Effector memory CD4-positive, alpha-beta T cell (primary cell): Measurements from ENCODE around the gene PDLIM7.
"Not testable (repeated sequence)": the region's sequence is repeated elsewhere in the genome, so short reads cannot be mapped to it uniquely, and the experiment has no call there.

Experiments used
- DNase-seq, 3 donors: peaks; one replicate each; pipeline ENCODE4 v3.0.0-alpha.2; 2020
- H3K27ac ChIP-seq: 2 replicates; pipeline ENCODE4 v1.7.0; 2013; ENCODE audit warnings: mild to moderate bottlenecking, low read length, moderate library complexity; ENCODE audit not compliant: insufficient read depth, poor library complexity, severe bottlenecking
- H3K27me3 ChIP-seq: replicated peaks from 2 replicates; pipeline ENCODE4 v1.7.0; 2013; ENCODE audit warnings: mild to moderate bottlenecking, low read length; ENCODE audit not compliant: insufficient read depth, control insufficient read depth, poor library complexity, severe bottlenecking
- H3K36me3 ChIP-seq: 2 replicates; pipeline ENCODE4 v1.7.0; 2013; ENCODE audit warnings: mild to moderate bottlenecking, low read length, moderate library complexity; ENCODE audit not compliant: control insufficient read depth, insufficient read depth
- H3K4me1 ChIP-seq: 2 replicates; pipeline ENCODE4 v1.7.0; 2013; ENCODE audit warnings: low read length, mild to moderate bottlenecking; ENCODE audit not compliant: control insufficient read depth, insufficient read depth, poor library complexity, severe bottlenecking
- H3K4me3 ChIP-seq: 2 replicates; pipeline ENCODE4 v1.7.0; 2013; ENCODE audit warnings: low read length, low read depth, mild to moderate bottlenecking; ENCODE audit not compliant: insufficient read depth, poor library complexity, severe bottlenecking
- H3K9me3 ChIP-seq: 2 replicates; pipeline ENCODE4 v1.7.0; 2013; ENCODE audit warnings: mild to moderate bottlenecking, low read length, moderate library complexity; ENCODE audit not compliant: control insufficient read depth

PDLIM7 gene

GRCh38 chr5:177535125-177535524 lies 37.7 kb upstream of the PDLIM7 start:
- Histone ChIP-seq H3K36me3 (peaks cover 65% of the 10 kb centered on the region), H3K27ac (no peak overlapping the region)
- no peak for DNase-seq

GRCh38 chr5:177534433-177534832 lies 37.0 kb upstream of the PDLIM7 start:
- H3K9me3 ChIP-seq, H3K4me1 ChIP-seq, DNase-seq, H3K27me3 ChIP-seq, H3K27ac ChIP-seq, H3K4me3 ChIP-seq: not testable (repeated sequence)
- peaks cover 66% of the 10 kb centered on the region for H3K36me3 ChIP-seq

More at GRCh38 chr5:177535125-177535524, 37.7 kb upstream of the PDLIM7 start:
- no peaks in the 10 kb centered on the region for H3K9me3 ChIP-seq
- H3K4me3 ChIP-seq = no peak overlapping the region
- no peaks in the 10 kb centered on the region for H3K4me1 ChIP-seq
- no peaks in the 10 kb centered on the region for H3K27me3 ChIP-seq

- no peak for DNase-seq
- Histone ChIP-seq H3K27me3 (no peaks in the 10 kb centered on the region), H3K36me3 (peaks cover 56% of the 10 kb centered on the region), H3K9me3 (no peaks in the 10 kb centered on the region), H3K4me3 (no peak overlapping the region), H3K4me1 (no peaks in the 10 kb centered on the region), H3K27ac (no peak overlapping the region)
These were observed 34.0 kb upstream of the PDLIM7 start for GRCh38 chr5:177531209-177531940.

DNA sequence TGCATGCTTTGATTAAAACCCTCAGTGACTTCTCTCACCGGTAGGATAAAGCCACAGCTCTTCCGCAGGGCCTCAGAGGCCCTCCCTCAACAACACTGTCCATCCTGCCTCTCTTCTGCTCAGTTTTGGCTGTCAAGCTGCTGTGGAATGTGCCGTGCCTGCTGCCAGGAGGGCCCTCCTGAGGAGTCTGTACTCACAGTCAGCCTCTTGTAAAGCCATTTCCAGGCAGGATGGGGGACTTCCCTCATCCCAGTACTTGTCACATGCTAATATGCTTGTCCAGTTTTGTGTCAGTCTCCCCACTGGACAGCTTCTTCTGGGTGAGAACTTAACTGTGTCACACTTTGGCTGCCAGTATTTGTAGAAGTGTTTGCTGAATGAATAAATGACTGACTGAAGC lies 33.2 kb upstream of the PDLIM7 start:
- H3K4me3 ChIP-seq = no peak overlapping the region
- H3K27me3 ChIP-seq = no peaks in the 10 kb centered on the region
- H3K4me1 ChIP-seq = no peaks in the 10 kb centered on the region
- H3K36me3 ChIP-seq = peaks cover 52% of the 10 kb centered on the region
- no peak for DNase-seq
- H3K27ac ChIP-seq = no peak overlapping the region
- no peaks in the 10 kb centered on the region for H3K9me3 ChIP-seq

DNA sequence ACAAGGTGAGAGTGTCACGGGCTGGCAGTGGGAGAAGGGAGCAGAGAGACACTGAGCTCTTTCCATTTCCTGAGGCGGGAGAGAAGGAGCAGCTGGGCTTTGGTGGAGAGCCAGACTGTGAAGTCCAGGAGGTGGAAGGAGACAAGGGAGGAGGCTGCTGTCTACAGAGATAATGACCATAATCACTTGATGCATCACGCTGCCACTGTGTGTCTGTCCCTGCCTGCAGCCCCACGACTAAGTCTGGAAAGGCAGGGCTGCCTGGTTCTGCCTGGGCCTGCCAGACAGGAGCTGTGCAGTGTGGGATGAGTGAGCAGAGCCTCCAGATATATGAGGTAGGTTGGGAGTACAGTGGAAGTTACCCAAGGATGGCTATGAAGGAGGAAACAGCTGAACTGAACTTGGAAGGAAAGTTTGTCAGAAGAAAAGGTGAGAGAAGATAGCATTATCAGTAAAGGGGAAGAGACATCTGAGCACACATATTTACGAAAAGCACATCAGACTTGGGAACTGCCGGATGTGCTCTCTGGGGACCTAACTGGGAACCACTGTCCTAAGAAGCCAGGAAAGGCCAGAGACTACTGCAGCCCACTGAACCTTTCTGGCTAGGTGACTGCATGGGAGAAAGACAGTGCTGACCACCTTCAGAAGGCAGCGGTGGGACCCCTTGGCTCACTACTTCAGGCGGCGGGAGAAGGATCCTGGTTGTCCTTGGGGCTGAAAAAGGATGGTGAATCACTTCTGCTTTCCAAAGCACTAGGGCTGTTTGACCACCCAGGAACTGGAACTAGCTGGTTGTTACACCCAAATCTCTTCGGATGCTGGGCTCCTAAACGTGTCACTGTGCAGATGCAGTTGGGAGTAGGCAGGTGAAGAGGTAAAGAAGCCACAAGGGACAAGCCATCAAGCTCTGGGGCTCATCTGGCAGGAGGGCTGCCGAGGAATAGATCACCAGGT lies 32.1 kb upstream of the PDLIM7 start:
- Histone ChIP-seq H3K4me3 (no peak overlapping the region), H3K27ac (no peak overlapping the region), H3K27me3 (no peaks in the 10 kb centered on the region), H3K4me1 (no peaks in the 10 kb centered on the region), H3K9me3 (no peaks in the 10 kb centered on the region), H3K36me3 (peaks cover 52% of the 10 kb centered on the region)
- DNase-seq = no peak

GRCh38 chr5:177528631-177529030 lies 31.2 kb upstream of the PDLIM7 start:
- H3K36me3 ChIP-seq = peaks cover 58% of the 10 kb centered on the region
- no peak for DNase-seq
- H3K4me1 ChIP-seq = no peaks in the 10 kb centered on the region
- no peak overlapping the region for H3K27ac ChIP-seq
- no peak overlapping the region for H3K4me3 ChIP-seq
- no peaks in the 10 kb centered on the region for H3K9me3 ChIP-seq
- no peaks in the 10 kb centered on the region for H3K27me3 ChIP-seq

GRCh38 chr5:177527595-177527994 lies 30.2 kb upstream of the PDLIM7 start:
- no peaks in the 10 kb centered on the region for H3K9me3 ChIP-seq
- H3K4me1 ChIP-seq = no peaks in the 10 kb centered on the region
- no peak for DNase-seq
- H3K27me3 ChIP-seq = no peaks in the 10 kb centered on the region
- H3K36me3 ChIP-seq = peaks cover 58% of the 10 kb centered on the region
- H3K27ac ChIP-seq = no peak overlapping the region
- H3K4me3 ChIP-seq = no peak overlapping the region

DNA sequence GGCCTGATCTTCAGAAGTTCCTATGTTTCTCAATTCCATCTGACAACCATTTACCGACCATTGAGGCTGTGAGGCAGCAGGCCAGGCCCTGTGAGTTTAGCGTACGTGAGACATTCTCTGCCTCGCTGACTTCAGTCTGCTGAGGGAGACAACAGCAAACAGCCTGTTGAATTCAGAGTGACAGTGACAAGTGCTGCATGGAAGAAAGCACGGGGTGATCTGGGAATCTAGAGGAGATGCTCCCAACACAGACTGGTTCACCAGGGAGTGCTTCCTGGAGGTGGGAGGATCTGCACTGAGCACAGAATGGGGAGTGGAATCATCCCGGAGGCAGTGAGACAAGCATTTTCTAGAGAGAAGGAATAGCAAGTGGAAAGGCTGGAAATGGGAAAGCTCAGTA lies 29.4 kb upstream of the PDLIM7 start:
- H3K4me1 ChIP-seq = no peaks in the 10 kb centered on the region
- no peak overlapping the region for H3K27ac ChIP-seq
- no peak for DNase-seq
- peaks cover 54% of the 10 kb centered on the region for H3K36me3 ChIP-seq
- no peak overlapping the region for H3K4me3 ChIP-seq
- H3K27me3 ChIP-seq = no peaks in the 10 kb centered on the region
- no peaks in the 10 kb centered on the region for H3K9me3 ChIP-seq

DNA sequence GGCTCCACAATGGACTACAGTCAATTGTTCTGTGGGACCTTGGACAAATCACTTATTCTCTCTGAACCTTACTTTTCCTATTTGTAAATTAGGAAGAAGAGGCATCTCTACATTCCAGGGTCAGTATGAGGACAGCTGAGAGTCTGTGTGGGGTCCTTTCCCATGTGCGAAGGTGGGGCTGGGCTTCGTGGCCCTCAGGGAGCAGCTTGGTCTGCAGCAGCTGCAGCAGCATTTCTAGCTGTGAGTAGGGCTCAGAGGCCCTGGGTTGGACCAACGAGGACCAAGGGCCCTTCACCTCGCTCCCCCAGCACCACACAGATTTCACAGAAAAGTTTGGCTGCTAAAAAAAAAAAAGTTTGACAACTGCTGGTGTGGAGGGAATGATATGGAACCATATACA lies 28.8 kb upstream of the PDLIM7 start:
- Histone ChIP-seq H3K36me3 (peaks cover 55% of the 10 kb centered on the region), H3K27me3 (no peaks in the 10 kb centered on the region), H3K27ac (no peak overlapping the region), H3K4me1 (no peaks in the 10 kb centered on the region), H3K9me3 (no peaks in the 10 kb centered on the region), H3K4me3 (no peak overlapping the region)
- DNase-seq = no peak
